PC-9 (cell line): ENCODE measurements around the gene BRD9. TPM values are rescaled to one million over a fixed set of nuclear protein-coding genes. Genes with fewer than 3 reads are reported as not detected.

Experiments
- BruUV-seq: library from RNA; stranded (reverse); fragments of 400-500 nt; replicated peaks from 2 replicates; lab custom pipeline; 2021; lab: Mats Ljungman, UMichigan
- CTCF ChIA-PET: fragments of 300-600 bp; sonication (Branson Sonifier 250); formaldehyde crosslinking; loops from one replicate; lab custom pipeline; 2022; ENCODE audit warnings: antibody characterized with exemption; lab: Charles Lee
- POLR2A ChIA-PET: fragments of 300-600 bp; sonication (Branson Sonifier 250); formaldehyde crosslinking; loops from one replicate; lab custom pipeline; 2022; ENCODE audit warnings: antibody characterized with exemption; ENCODE audit not compliant: unreplicated experiment; lab: Charles Lee
- DNase-seq, 2 experiments: peaks; one replicate each; pipeline versions ENCODE4 v3.0.0 to v3.0.0-alpha.2; 2015 to 2022; ENCODE audit warnings: mixed read lengths in 1 of 2
- H2AFZ ChIP-seq: fragments of 200-600 bp; sonication (generic); 2 replicates; pipeline ENCODE4 v1.8.1; 2017; ENCODE audit warnings: antibody characterized with exemption
- H3F3A ChIP-seq: fragments of 200-600 bp; sonication (generic); 2 replicates; pipeline ENCODE4 v1.8.1; 2017; ENCODE audit warnings: antibody characterized with exemption, mild to moderate bottlenecking, low read depth; ENCODE audit not compliant: insufficient read depth
- H3K27ac ChIP-seq: fragments of 200-600 bp; sonication (generic); 2 replicates; pipeline ENCODE4 v1.6.1; 2016; ENCODE audit warnings: mixed run types
- H3K27me3 ChIP-seq: fragments of 200-600 bp; sonication (generic); 2 replicates; pipeline ENCODE4 v1.6.1; 2016; ENCODE audit warnings: low read depth, mixed run types; ENCODE audit not compliant: insufficient read depth
- H3K36me3 ChIP-seq: fragments of 200-600 bp; sonication (generic); 2 replicates; pipeline ENCODE4 v1.6.1; 2016; ENCODE audit warnings: low read depth, mixed run types
- H3K4me1 ChIP-seq: fragments of 200-600 bp; sonication (generic); replicated peaks from 2 replicates; pipeline ENCODE4 v1.6.1; 2016; ENCODE audit warnings: mixed run types; ENCODE audit not compliant: insufficient read depth
- H3K4me2 ChIP-seq: fragments of 200-600 bp; sonication (generic); 2 replicates; pipeline ENCODE4 v1.6.1; 2017; ENCODE audit warnings: mixed run types
- H3K4me3 ChIP-seq: fragments of 200-600 bp; sonication (generic); 2 replicates; pipeline ENCODE4 v1.6.1; 2016; ENCODE audit warnings: mixed run types
- H3K79me2 ChIP-seq: fragments of 200-600 bp; sonication (generic); 2 replicates; pipeline ENCODE4 v1.6.1; 2017; ENCODE audit warnings: low read depth, mixed run types
- H3K9me2 ChIP-seq: fragments of 200-600 bp; sonication (generic); 2 replicates; pipeline ENCODE4 v1.8.1; 2017; ENCODE audit warnings: mild to moderate bottlenecking; ENCODE audit not compliant: insufficient read depth
- H3K9me3 ChIP-seq: fragments of 200-600 bp; sonication (generic); 2 replicates; pipeline ENCODE4 v1.8.1; 2016; ENCODE audit warnings: low read depth; ENCODE audit not compliant: insufficient read depth
- H4K20me1 ChIP-seq: fragments of 200-600 bp; sonication (generic); 2 replicates; pipeline ENCODE4 v1.8.1; 2017; ENCODE audit not compliant: insufficient read depth
- EZH2 ChIP-seq: fragments of 200-600 bp; sonication (generic); IDR thresholded peaks from 2 replicates; pipeline ENCODE4 v1.8.0; 2017; ENCODE audit warnings: antibody characterized with exemption, low read depth
- intact Hi-C: fragments of 100-400 bp; cut with micrococcal nuclease; formaldehyde crosslinking; loops from one replicate; pipeline ENCODE4 v1.10.0; 2022; ENCODE audit not compliant: unreplicated experiment
- total RNA-seq: library from RNA; stranded (reverse); gene quantifications from 2 replicates; pipeline ENCODE4 v1.2.3, GENCODE V29; 2021
- TF ChIP-seq, protein P1 (sequence below): fragments of 200-600 bp; sonication (generic); conservative IDR thresholded peaks from 2 replicates; pipeline ENCODE4 v1.6.1; 2017; ENCODE audit warnings: mixed run types, antibody characterized with exemption, mild to moderate bottlenecking, moderate library complexity

BRD9 gene
- total RNA-seq, 1 experiment from 2014 or later, result 102 TPM

DNA sequence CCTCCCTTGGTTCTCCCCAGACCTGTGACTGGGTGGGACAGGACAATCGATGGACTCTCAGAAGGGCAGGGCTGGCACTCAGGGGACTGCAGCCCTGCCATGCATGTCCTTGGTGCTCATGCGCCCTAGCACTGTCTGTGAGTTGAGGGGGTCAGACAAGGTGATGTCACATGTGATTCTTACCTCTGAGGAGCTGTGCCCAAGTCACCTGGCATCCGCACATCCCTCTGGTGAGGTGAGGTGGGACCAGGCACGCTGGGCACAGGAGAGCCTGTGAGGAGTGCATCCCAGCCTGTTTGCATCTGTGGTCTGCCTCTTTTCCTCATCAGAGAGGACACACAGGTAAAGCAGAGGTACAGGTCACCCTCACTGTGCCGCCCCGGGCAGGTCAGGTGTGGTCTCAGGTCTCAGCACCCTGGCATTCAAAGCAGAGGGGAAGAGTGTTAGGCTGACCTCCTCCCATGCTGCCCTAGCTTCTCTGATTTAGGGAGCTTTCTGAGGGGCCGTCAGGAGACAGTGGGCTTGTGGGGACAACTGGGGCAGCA, 14.8 kb upstream of the BRD9 start:
- peaks cover 15% of the 10 kb centered on the region for H3F3A ChIP-seq
- no peaks in the 10 kb centered on the region for H3K27me3 ChIP-seq
- intact Hi-C loops, result no loop called here
- no peak overlapping the region for H3K27ac ChIP-seq
- no peaks in the 10 kb centered on the region for H3K9me2 ChIP-seq
- H3K36me3 ChIP-seq, result peaks cover 27% of the 10 kb centered on the region
- no peaks in the 10 kb centered on the region for H3K9me3 ChIP-seq
- no peak for DNase-seq
- peaks cover 7% of the 10 kb centered on the region for H3K4me1 ChIP-seq
- H2AFZ ChIP-seq, result no peak overlapping the region
- POLR2A ChIA-PET, result no interaction called here
- TF ChIP-seq EZH2, result no peak
- TF ChIP-seq, protein P1, sequence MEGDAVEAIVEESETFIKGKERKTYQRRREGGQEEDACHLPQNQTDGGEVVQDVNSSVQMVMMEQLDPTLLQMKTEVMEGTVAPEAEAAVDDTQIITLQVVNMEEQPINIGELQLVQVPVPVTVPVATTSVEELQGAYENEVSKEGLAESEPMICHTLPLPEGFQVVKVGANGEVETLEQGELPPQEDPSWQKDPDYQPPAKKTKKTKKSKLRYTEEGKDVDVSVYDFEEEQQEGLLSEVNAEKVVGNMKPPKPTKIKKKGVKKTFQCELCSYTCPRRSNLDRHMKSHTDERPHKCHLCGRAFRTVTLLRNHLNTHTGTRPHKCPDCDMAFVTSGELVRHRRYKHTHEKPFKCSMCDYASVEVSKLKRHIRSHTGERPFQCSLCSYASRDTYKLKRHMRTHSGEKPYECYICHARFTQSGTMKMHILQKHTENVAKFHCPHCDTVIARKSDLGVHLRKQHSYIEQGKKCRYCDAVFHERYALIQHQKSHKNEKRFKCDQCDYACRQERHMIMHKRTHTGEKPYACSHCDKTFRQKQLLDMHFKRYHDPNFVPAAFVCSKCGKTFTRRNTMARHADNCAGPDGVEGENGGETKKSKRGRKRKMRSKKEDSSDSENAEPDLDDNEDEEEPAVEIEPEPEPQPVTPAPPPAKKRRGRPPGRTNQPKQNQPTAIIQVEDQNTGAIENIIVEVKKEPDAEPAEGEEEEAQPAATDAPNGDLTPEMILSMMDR, result no peak
- no peak overlapping the region for H3K4me3 ChIP-seq
- no peaks in the 10 kb centered on the region for H3K79me2 ChIP-seq
- peaks cover 4% of the 10 kb centered on the region; the same call in 1 of the 2 replicates for H4K20me1 ChIP-seq
- CTCF ChIA-PET, result no interaction called here
- no peak overlapping the region for H3K4me2 ChIP-seq
- no TSS peak for BruUV-seq

DNA sequence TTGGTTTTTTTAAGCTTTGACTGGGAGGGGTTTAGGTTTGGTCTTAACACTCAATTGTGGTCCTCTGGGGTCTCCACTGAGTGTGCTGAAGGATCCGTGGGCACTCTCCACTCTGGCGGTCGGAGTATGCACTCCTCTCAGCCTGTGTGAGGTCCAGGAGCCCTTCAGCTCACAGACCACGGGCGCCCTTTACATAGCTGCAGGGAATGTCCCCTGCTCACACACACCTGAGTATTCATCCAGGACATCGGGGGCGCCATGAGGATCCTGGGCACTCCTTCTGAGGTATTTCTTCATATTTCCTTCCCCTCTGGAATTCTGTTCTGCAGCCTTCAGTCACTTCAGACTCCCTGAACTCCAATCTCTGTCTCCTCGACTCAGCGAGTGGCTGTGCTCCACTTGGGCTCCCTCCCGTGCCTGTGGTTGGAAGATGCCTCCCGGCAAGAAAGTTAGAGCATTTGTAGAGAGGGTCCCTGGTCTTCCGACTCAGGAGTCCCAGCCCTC, 12.6 kb upstream of the BRD9 start:
- POLR2A ChIA-PET, result interaction anchor here (0.5 kb wide), 1 partner anchor 422 kb away, joined by 16 read pairs; no protein-coding TSS in a partner anchor
- DNase-seq, result no peak
- H3K4me1 ChIP-seq, result no peaks in the 10 kb centered on the region
- peaks cover 27% of the 10 kb centered on the region for H3K36me3 ChIP-seq
- H4K20me1 ChIP-seq, result peaks cover 4% of the 10 kb centered on the region; the same call in 1 of the 2 replicates
- no peaks in the 10 kb centered on the region for H3K79me2 ChIP-seq
- CTCF ChIA-PET, result no interaction called here
- H3K9me2 ChIP-seq, result no peaks in the 10 kb centered on the region
- H3K9me3 ChIP-seq, result no peaks in the 10 kb centered on the region
- no peak overlapping the region for H3K27ac ChIP-seq
- no peak overlapping the region for H3K4me2 ChIP-seq
- intact Hi-C loops, result no loop called here
- H3K4me3 ChIP-seq, result no peak overlapping the region
- no peak for TF ChIP-seq EZH2
- TF ChIP-seq, protein P1, result no peak
- H2AFZ ChIP-seq, result no peak overlapping the region
- no peaks in the 10 kb centered on the region for H3K27me3 ChIP-seq
- H3F3A ChIP-seq, result no peaks in the 10 kb centered on the region
- BruUV-seq, result no TSS peak

DNA sequence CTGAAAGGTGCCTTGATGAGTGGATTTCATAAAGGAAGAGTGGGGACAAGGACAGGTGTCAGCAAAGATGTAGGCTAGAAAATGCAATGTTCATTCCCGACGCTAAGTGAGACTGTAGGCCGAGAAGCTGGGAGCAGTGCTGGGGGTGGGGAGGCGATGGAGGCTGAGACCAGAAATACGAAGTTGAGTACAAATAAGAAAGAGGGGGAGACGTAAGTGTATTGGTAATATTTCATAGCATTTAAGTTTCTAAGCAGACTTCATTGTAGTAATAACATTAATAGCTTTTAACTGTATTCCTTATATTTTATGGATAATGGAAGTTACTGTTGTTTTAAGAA, 11.1 kb upstream of the BRD9 start:
- Histone ChIP-seq H4K20me1 (peaks cover 4% of the 10 kb centered on the region; the same call in 1 of the 2 replicates), H3K27me3 (no peaks in the 10 kb centered on the region), H3K4me3 (no peak overlapping the region), H3K4me1 (no peaks in the 10 kb centered on the region), H3K27ac (no peak overlapping the region), H3K36me3 (peaks cover 27% of the 10 kb centered on the region), H3K4me2 (no peak overlapping the region), H3K9me2 (no peaks in the 10 kb centered on the region), H3F3A (no peaks in the 10 kb centered on the region), H2AFZ (no peak overlapping the region), H3K9me3 (no peaks in the 10 kb centered on the region), H3K79me2 (no peaks in the 10 kb centered on the region)
- POLR2A ChIA-PET, result no interaction called here
- DNase-seq, result no peak
- intact Hi-C loops, result loop anchor here (2.0 to 5.0 kb wide), 2 partner anchors 233 to 586 kb away; no protein-coding TSS in a partner anchor
- TF ChIP-seq EZH2, result no peak
- TF ChIP-seq, protein P1, result no peak
- CTCF ChIA-PET, result interaction anchor here (0.6 to 1.3 kb wide), 2 partner anchors 23 to 291 kb away, joined by 3 read pairs; no protein-coding TSS in a partner anchor
- BruUV-seq, result no TSS peak
